Sigmoid colon (tissue), 7 donors: ENCODE measurements around the gene RASGRP3. TPM values are rescaled to one million over a fixed set of nuclear protein-coding genes. Genes with fewer than 3 reads are reported as not detected.

Experiments used
- DNase-seq: peaks from one replicate; pipeline ENCODE4 v3.0.0-alpha.2; 2019
- H3K27ac ChIP-seq, 4 donors: fragments of 200-600 bp; sonication (generic); one replicate each; pipeline ENCODE4 v1.5.1; 2016 to 2019; ENCODE audit warnings: mild to moderate bottlenecking in 1 of 4
- H3K27me3 ChIP-seq, 3 donors: fragments of 200-600 bp; sonication (generic); one replicate each; pipeline ENCODE4 v1.5.1; 2019; ENCODE audit warnings: mild to moderate bottlenecking in 1 of 3
- H3K36me3 ChIP-seq, 4 donors: fragments of 200-600 bp; sonication (generic); one replicate each; pipeline ENCODE4 v1.5.1; 2016 to 2019
- H3K4me1 ChIP-seq, 4 donors: fragments of 200-600 bp; sonication (generic); one replicate each; pipeline ENCODE4 v1.5.1; 2017 to 2019
- H3K4me3 ChIP-seq, 4 donors: fragments of 200-600 bp; sonication (generic); one replicate each; pipeline ENCODE4 v1.5.1; 2017 to 2019; ENCODE audit warnings: mild to moderate bottlenecking in 2 of 4, moderate library complexity in 1 of 4
- H3K9me3 ChIP-seq, 4 donors: fragments of 200-600 bp in 3 of 4; sonication (generic) in 3 of 4; one replicate each; pipeline versions ENCODE4 v1.5.1 to v1.6.1; 2013 to 2019
- CTCF ChIP-seq, 4 experiments: fragments of 450-650 bp in 3 of 4; fragments of 200-600 bp in 1 of 4; IDR thresholded peaks; one replicate each; pipeline ENCODE4 v1.5.1; 2016 to 2019; ENCODE audit warnings: antibody characterized with exemption in 4 of 4, mild to moderate bottlenecking in 3 of 4, moderate library complexity in 2 of 4
- EP300 ChIP-seq, 4 donors: sonication (generic); formaldehyde crosslinking; IDR thresholded peaks; one replicate each; pipeline ENCODE4 v1.6.1; 2017; ENCODE audit warnings: antibody characterized with exemption in 4 of 4
- POLR2A ChIP-seq, 2 donors: fragments of 450-650 bp; IDR thresholded peaks; one replicate each; pipeline ENCODE4 v1.6.1; 2016; ENCODE audit warnings: antibody characterized with exemption in 2 of 2, mild to moderate bottlenecking in 2 of 2, moderate library complexity in 2 of 2
- POLR2AphosphoS5 ChIP-seq, 4 donors: sonication (generic); formaldehyde crosslinking; IDR thresholded peaks; one replicate each; pipeline ENCODE4 v1.6.1; 2017; ENCODE audit warnings: antibody characterized with exemption in 4 of 4
- WGBS, 2 donors: extraction: QIAGEN DNeasy Blood & Tissue Kit; methylation state at CpG; one replicate each; pipeline ENCODE4 v1.1.7; 2013; 5-methylcytosine and 5-hydroxymethylcytosine counted together
- intact Hi-C: fragments of 100-400 bp; cut with DNase I; formaldehyde crosslinking; loops from one replicate; pipeline ENCODE4 v1.15.1; 2023
- polyA plus RNA-seq, 3 donors: library from polyadenylated mRNA; stranded (reverse); fragments of 200-250 nt; gene quantifications; one replicate each; pipeline ENCODE4 v1.2.3, GENCODE V29; 2013
- total RNA-seq, 4 donors: library from RNA; depleted of rRNA; stranded (reverse); fragments of >200 nt; gene quantifications; one replicate each; pipeline ENCODE4 v1.1.0, GENCODE V29; 2016
- donor health status: healthy with polysubstance abuse.
- donor health status: Bipolar disorder and iron deficiency.
- donor health status: healthy.

Gene RASGRP3
- total and polyA plus RNA-seq, 7 donors, result 1.8 to 14.7 (median 6.7) TPM

GRCh38 chr2:33432871-33433270 is 43.6 kb upstream of the RASGRP3 start:
- no peak for DNase-seq
- H3K27ac ChIP-seq, result no peak overlapping the region
- H3K9me3 ChIP-seq, result no peaks in the 10 kb centered on the region
- 92 to 94% methylated on average over 2 of the region's 2 CpGs for WGBS, 2 donors
- intact Hi-C loops, result no loop called here
- peaks cover 0 to 8% (median 3%) of the 10 kb centered on the region in 4 donors for H3K4me1 ChIP-seq
- TF ChIP-seq POLR2AphosphoS5 (IDR thresholded peaks at IDR 0.05) (no peak), EP300 (IDR thresholded peaks at IDR 0.05) (no peak), CTCF (IDR thresholded peaks at IDR 0.05) (no peak), POLR2A (IDR thresholded peaks at IDR 0.05) (no peak)
- H3K4me3 ChIP-seq, result no peak overlapping the region
- no peaks in the 10 kb centered on the region for H3K36me3 ChIP-seq
- H3K27me3 ChIP-seq, result no peaks in the 10 kb centered on the region

- TF ChIP-seq EP300 (IDR thresholded peaks at IDR 0.05) (no peak), POLR2AphosphoS5 (IDR thresholded peaks at IDR 0.05) (no peak), CTCF (IDR thresholded peaks at IDR 0.05) (no peak), POLR2A (IDR thresholded peaks at IDR 0.05) (no peak)
- H3K4me3 ChIP-seq, result no peak overlapping the region
- 85 to 86% methylated on average over 7 of the region's 7 CpGs for WGBS, 2 donors
Observed at GRCh38 chr2:33433279-33434235, 42.9 kb upstream of the RASGRP3 start.

GRCh38 chr2:33435518-33435917 is 40.9 kb upstream of the RASGRP3 start:
- 78 to 81% methylated on average over 8 of the region's 8 CpGs for WGBS, 2 donors
- intact Hi-C loops, result no loop called here
- Histone ChIP-seq H3K4me1 (peaks cover 0 to 8% (median 3%) of the 10 kb centered on the region in 4 donors), H3K27ac (no peak overlapping the region), H3K4me3 (no peak overlapping the region), H3K36me3 (no peaks in the 10 kb centered on the region), H3K9me3 (no peaks in the 10 kb centered on the region), H3K27me3 (no peaks in the 10 kb centered on the region)
- TF ChIP-seq POLR2A (IDR thresholded peaks at IDR 0.05) (no peak), EP300 (IDR thresholded peaks at IDR 0.05) (no peak), CTCF (IDR thresholded peaks at IDR 0.05) (no peak), POLR2AphosphoS5 (IDR thresholded peaks at IDR 0.05) (no peak)
- no peak for DNase-seq

More at GRCh38 chr2:33433279-33434235, 42.9 kb upstream of the RASGRP3 start:
- Histone ChIP-seq H3K36me3 (no peaks in the 10 kb centered on the region), H3K9me3 (no peaks in the 10 kb centered on the region), H3K27ac (peak overlapping the region in 1 of 4 donors; percentile 17), H3K4me1 (peaks cover 0 to 8% (median 3%) of the 10 kb centered on the region in 4 donors), H3K27me3 (no peaks in the 10 kb centered on the region)
- intact Hi-C loops, result no loop called here
- DNase-seq, result no peak

GRCh38 chr2:33436083-33436482 is 40.4 kb upstream of the RASGRP3 start:
- Histone ChIP-seq H3K4me3 (no peak overlapping the region), H3K27me3 (no peaks in the 10 kb centered on the region), H3K27ac (peak overlapping the region in 1 of 4 donors; percentile 24), H3K36me3 (no peaks in the 10 kb centered on the region), H3K9me3 (no peaks in the 10 kb centered on the region), H3K4me1 (peaks cover 0 to 8% (median 3%) of the 10 kb centered on the region in 4 donors)
- WGBS, 2 donors, result 46 to 49% methylated on average over 1 of the region's 1 CpG
- intact Hi-C loops, result no loop called here
- TF ChIP-seq EP300 (IDR thresholded peaks at IDR 0.05), result no peak
- no peak for TF ChIP-seq POLR2AphosphoS5 (IDR thresholded peaks at IDR 0.05)
- no peak for TF ChIP-seq CTCF (IDR thresholded peaks at IDR 0.05)
- TF ChIP-seq POLR2A (IDR thresholded peaks at IDR 0.05), result no peak
- DNase-seq, result no peak
